HG03159 (cell line): ENCODE results near the gene CLMN.

Experiments used
- ATAC-seq: cut with Tn5 transposase; IDR thresholded peaks from one replicate; pipeline ENCODE4 v1.9.1; 2021; ENCODE audit warnings: mild to moderate bottlenecking, moderate library complexity; ENCODE audit not compliant: unreplicated experiment

The CLMN gene

DNA sequence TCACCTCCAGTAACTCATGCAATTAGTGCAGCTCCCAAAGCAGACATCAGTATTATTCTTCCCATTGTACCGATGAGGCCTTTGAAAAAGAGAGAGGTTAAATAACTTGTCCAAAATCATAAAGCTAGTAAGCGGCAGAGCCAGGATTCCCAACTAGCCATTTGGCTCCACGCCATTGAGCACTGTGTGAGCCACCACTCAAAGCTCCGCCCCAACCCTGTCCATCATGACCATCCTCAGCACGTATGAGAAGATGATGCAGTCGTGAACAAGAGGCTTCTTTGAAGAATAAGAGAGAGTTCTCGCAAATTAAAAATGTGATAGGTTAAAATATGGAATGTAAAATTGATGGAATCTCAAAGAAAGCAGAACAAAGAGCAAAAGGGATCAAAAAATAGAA lies 14.6 kb downstream of the CLMN start:
- ATAC-seq, result no peak

DNA sequence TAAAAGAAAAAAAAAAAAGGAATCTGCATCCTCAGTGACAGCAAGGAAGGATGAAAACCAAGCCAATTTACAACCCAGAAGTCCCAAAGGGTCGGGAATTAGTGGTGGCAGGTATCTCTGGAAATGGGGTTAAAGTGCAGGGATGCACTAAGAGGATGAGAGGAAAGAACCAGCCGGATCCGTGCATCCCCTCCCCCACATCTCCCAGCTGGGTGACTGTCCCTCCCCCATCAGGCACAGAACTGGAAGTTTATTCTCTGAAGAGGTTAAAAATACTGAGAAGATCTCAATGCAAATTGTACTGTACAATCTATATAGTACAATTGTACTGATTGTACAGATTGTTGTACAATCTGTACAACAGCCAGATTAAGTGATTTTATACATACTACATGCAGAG lies 15.4 kb downstream of the CLMN start:
- ATAC-seq, result no peak

DNA sequence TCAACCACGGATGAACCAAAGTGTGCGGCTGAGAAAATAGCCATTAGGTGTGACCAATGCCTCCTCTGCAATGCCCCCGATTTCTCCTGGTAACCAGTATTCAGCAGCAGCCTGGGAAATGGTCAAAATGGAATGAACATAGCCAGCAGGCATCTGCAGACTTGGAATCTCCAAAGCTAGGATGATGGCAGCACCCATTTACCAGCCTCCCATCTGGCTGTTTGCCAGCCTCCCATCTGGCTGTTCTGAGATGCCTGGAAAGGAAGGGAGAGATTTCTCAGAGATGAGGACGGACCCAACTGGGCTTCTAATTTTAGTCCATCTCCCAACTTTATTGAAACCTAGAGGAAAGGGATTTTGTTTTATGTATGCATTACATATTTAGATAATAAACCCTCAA lies 16.2 kb downstream of the CLMN start:
- no peak for ATAC-seq

DNA sequence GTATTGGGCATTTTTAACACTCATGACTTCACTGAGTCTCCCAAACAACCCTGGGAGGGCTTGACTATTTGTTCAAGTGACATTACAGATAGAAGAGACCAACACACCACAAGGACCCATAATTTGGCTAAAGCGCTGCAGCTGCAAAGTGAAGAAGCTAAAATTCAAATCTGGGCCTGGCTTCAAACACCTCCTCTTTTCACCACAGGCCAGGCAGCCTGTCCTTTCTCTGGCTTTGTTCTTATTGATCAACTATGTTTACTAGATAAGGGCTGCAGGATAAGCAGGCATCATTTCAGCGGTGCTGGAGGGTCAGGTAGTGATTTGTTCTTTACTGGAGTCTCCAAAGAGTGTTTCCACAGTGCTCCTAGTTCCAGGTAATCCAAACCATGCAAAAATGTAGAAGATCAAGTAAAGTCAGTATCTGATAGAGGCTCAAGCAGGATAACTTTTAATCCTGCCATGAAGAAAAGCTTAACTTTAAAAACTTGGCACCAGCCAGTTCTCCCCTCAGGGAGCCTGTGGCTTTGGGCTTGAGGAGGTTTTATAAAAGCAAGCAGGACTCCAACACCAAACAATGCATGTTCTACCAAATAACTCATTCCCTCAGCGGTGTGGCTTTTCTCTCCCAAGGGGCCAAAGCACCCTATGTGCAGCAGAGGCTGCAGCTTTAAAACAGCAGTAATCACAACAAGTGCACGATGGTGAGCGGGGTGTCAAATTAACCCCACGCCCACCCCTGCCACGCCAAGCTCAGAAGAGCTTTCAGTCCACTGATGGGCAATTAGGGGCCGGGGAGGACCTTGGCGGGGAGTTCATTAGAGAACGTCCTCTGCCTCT lies 16.8 kb downstream of the CLMN start:
- ATAC-seq, result no peak

DNA sequence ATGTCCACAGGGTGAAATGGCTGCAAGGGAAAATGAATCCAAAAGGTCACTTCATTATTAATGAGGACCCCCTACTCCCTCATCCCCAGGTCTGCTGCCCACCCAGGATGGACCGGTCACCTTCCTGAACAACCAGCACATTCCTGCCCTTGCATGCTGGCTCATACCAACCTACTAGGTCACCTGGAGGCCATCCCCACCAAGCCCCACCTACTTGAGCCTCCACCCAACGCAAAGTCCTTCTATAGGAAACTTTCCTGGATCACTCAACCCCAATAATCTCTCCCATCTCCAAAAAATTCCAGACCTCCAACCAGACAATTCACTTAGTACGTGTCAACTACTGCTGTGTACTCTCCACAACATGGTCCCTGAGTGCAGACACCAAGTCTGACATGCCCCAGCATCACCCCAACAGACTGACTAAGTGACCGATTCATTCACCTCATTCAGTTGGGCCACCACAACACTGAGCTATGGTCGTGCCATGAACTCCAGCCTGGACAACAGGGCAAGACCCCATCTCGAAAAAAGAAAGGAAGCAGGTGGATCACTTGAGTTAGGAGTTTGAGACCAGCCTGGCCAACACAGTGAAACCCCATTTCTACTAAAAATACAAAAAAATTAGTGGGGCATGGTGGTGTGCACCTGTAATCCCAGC lies 18.1 kb downstream of the CLMN start:
- ATAC-seq, result no peak

DNA sequence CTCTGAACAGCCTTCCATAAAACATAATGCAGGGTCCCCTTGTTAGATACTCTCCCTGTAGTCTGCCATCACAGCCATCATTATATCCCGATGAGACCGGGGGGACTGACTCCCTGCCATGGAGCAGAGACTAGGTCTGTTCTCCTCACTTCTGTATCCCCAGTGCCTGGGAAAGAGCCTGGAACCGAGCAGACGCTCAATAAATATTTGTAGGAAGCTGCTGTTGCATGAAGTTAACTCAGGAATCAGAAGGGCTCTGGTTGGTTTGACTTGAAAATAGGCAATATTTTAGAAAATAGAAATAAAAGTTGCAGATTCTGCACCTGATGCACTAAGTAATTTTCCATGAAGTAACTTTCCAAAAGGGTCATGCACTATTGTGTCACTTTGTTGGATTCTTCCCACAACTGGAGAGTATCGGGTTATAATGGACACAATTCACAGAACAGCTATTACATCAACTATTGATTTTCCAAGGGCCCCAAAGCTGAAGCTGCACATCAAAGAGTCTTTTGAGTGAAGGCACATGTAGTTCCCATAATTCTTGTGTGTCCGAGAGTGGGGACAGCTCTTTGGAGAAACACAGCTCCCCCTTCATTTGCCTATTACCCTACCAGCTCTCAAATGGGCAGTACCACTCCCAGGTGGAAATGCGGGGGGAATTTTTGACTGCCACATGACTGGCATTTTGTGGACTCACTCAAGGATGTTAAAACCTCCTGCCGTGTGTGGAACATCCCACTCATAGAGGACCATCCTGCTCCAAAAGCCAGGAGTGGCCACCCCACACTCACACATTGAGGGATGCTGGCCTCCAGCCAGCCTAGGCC lies 18.8 kb downstream of the CLMN start:
- no peak for ATAC-seq

DNA sequence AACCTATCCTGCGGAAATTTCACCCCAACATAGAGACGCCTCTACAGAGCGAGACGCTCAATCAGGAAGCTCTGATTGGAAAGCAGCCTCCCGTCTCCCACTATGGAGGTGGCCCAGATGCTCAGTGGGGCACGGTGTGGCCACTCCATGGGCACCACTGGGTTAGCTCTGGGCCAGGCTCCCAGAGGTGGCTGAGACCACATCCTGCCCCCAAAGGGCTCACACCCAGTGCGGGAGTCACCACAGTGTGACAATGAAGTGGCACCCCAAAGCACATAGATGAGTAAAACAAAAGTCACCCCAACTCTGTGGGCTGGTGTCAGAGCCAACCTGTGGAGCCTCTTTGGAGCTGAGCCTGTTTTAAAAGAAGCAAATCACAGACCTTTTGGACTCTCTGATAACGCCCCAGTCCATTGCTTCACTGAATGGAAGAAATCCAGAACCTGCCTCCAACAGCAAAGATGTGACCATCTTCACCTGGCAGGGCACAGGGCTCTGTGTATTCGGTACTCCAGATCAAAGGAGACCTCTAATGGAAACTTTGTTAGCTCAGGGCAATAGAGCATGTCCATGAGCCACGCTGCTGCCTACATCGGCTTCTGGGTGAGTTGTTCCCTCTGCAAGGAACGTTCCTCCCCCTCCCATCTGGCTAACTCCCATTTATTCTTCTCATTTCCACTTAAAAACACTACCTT lies 19.6 kb downstream of the CLMN start:
- no peak for ATAC-seq

DNA sequence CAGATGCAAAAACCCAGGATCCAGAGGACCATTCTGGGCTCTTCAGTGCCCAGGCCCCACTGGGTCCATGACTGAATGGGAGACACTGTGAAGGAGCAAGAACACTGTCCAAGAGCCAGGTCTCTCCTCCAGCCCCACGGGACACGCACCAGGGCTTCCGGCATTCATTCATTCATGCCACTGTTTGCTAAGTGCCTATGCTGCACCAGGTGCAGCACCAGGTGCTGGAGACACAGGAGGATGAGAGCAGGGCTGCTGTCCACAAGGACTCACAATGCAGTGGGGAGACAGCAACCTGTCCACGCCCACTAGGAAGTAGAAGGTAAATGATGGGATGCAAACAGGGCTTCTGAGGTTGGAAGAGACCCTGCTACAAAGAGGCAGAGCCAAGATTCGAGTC lies 20.4 kb downstream of the CLMN start:
- ATAC-seq, result no peak

DNA sequence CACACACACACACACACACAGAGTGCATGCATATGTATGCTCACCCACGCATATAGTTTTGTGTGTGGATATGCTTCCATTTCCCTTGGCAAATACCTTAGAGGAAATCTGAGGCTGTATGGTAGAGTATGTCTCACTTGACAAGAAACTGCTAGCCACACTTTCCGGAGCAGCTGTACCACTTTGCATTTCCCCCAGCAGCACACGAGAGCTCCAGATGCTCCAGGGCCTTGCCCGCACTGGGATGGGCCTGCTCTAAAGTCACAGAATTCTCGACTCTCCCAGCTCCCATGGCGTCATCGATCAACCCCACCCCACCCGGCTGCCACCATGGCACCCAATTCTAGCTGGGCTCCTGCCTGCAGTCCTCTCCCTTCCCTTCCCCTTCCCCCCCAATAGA lies 21.9 kb downstream of the CLMN start:
- ATAC-seq, result no peak

DNA sequence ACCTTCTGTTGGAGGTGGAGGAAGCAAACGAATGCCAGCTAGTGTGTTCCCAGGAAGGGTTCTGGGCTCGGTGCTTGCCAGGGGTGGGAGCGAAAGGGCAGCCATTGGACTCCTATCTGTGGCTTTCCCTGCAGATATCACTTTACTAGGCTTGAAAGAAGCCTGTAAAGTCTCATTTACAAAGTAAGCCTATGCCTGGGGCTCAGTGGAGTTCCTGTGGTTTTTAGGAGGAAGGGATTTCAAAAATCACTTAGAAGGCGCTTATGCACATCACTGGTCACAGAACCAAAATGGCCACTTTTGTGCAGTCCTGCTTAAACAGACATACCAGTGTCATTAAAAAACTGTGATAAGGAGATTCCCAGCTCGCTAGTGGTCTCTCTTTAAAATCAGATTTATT lies 22.7 kb downstream of the CLMN start:
- no peak for ATAC-seq

DNA sequence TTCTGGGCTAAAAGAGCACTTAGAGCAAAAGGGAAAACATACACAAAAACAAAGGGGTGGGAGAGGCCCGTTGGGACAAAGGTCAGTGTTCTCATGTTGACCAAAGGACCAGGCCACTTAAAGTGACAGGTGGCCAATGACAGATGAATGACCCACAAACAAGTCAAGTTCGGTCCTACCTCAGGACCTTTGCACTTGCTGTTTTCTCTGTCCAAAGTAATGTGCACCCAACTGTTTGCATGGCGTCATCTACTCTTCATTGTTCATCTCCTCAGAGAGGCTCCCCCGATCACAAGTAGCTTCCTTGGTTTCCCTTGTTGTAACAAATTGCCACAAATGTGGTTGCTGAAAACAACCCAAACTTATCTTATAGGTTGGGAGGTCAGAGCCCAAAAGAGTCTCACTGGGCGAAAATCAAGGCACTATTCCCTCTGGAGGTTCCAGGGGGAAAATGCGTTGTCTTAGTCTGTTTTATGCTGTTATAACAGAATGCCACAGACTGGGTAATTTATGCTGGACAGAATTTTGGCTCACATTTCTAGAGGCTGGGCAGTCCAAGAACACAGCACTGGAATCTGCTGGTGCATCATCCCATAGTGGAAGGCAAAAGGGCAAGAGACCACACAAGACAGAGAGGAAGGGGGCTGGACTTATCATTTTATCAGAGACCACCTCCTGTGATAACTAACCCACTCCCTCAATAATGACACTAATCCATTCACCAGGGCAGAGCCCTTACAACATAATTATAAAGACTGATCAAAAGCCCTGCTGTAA lies 23.9 kb downstream of the CLMN start:
- no peak for ATAC-seq

DNA sequence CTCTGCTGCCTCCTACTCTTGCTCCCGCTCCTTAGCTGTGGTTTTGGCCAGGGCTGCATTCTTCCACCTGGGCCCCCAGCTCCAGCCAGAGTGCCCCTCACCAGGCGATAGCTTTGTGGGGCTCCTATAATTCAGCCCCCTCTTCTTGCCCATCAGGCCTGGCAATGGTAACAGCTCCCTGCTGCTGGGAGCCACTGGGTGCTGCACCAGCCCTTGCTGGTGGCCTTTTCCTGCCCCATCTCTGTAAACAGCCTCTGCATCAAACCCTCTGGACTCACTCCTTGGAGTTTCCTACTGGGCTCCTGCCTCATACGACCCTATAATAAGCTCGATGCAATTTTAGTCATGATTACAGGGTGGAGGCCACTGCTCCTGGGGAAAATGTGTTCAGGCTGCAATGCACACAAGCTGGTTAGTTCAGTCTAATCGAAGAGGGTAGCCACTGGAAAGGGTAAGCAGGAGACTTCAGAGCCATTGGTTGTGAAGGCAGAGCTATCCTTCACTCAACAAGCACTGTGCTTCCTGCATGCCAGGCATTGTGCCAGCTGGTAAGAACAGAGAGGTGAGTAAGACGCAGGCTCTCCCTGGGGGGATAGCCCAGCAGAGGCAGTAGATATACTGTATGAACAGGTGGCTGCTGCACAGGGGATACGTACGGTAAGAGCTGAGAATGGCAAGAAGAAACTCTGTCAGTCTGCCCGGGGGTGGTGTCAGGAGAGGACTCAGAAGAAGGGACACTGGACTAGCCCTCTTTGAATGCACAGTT lies 24.7 kb downstream of the CLMN start:
- no peak for ATAC-seq

DNA sequence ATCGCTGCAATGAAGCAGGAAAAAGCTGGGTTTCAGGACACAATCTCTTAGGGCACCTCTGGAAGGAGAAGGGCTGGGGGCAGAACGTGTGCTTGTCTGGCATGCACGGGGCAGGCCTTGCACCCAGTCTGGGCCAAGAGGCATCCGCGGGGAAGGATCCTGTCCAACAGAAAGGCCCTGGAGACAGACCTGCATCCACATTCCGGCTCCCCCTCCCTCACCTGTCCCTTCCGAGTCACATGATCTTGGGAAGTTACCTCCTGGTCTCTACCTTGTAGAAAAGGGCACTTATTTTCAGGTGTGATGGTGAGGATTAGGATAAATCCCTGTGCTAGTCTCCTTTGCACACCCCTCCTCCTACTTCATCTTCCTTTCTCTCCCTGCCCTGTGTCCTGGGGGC lies 25.4 kb downstream of the CLMN start:
- ATAC-seq, result no peak

DNA sequence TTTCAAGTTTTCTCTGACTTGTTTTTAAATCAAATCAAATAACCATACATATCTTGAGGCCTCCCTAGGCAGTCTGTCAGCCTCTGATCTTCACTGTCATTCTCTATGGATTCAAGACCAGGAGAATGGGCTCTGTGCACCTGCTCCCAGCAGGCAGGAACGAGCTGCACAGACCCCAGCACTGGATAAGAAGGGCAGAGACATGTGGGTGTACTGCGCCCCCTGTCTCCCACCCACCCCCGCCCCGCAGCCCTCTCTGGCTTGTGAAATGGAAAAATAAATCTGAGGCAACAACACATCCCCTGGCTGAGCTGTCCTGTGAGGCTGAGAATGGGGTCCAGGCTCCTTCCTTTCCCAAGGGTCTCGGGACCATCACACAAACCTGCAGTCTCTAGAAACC lies 26.3 kb downstream of the CLMN start:
- no peak for ATAC-seq

DNA sequence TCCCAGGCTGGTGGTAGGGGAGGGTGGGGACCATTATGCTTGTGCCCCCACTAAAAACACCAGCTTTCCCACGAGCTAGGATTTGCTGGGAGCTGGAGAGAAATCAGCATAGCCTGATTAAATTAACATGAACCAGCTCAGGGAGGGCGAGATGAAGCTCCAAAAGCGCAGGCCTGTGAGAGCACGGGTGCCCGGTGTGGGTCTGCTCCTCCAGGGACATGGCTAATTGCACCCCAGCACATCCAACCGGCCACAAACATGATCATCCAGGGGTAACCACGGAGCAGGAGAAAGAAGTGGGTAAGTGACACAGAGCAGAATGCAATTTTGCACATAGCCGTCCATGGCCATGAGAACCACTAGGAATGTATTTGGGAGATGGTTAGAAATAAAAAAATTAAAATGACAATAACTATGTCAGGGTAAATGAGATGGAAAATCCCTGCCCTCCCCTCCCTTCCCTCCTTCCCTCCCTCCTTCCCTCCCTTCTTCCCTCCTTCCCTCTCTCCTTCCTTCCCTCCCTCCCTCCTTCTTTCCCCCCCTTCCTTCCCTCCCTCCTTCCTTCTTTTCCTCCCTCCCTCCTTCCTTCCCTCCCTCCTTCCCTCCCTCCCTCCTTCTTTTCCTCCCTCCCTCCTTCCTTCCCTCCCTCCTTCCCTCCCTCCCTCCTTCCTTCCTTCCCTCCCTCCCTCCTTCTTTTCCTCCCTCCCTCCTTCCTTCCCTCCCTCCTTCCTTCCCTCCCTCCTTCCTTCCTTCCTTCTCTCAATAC lies 26.9 kb downstream of the CLMN start:
- no peak for ATAC-seq

DNA sequence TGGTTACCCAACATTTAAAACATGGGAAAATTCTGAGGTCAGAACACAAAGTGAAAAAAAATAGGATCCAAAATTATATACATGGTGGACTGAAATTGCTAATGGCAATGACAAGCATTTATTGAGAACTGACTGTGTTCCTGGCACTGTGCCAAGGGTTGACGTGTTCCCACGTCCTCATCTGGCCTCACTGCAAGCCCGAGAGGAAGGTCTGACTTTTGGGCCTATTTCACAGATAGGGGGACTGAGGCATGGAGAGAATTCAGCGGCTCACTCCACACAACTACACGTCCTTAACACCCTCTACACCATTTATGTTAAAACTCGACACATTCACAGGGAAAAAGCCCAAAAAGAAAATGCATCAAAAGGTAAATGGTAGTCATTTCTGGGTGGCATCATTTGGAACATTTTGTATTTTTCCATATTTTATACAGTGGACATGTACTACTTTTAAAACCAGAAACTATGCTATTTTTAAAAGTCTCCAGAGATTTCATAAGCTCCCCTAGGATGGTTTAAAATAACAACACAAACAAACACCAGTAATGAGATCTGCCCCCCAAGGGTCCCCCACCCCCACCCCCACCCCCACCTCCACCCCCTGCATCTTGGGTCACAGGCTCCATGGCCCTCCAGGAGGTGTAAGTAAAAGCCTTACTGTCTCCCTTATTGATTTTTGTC lies 27.7 kb downstream of the CLMN start:
- ATAC-seq, result no peak

DNA sequence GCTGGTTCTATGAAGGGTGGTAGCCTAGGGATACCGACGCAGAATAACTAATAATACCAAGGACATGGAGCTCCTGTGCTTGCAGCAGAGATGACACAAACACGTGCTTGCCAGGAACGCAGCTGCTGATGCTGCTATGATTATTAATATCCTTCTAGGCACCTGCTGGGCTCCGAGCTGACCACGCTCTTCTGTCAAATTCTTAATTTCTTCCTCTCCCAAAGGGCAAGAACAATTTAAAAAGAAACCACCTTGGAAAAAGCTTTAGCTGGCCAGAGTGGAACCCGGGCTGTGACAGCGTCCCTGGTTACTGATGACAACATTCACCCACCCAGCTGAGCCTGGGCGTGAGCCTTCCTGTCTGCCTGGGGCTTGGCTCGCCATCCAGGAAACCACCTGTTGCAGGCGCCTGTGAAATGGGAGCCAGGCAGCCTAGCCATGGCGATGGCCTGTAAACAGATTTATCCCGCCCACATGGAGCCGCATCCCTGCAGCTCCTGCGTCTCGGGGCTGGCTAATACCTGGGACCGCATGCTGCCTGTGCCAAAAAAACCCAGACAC lies 28.8 kb downstream of the CLMN start:
- ATAC-seq, result no peak

DNA sequence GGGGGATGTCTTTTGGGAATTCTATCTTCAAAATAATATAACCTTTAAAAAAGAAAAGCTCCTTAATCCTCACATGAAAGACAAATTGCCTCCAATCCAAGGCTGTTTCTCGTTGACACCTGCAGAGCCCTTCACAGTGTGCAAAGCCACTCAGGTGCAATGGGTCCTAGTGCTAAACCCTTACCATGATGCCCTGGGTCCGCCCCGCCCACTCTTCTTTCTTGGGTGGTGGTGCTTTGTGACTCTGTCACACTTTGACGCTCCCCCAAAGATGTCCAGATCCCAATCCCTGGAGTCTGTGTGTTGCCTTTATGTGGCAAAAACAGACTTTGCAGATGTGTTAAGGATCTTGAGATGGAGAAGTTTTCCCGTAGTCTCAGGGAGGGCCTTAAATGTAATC lies 29.7 kb downstream of the CLMN start:
- ATAC-seq, result no peak
